ENCODE results near the gene SPIN2A. TPM values are rescaled to one million over a fixed set of nuclear protein-coding genes. Genes with fewer than 3 reads are reported as not detected.
"Not testable (repeated sequence)": the region's sequence is repeated elsewhere in the genome, so short reads cannot be mapped to it uniquely, and the experiment has no call there.

Gene SPIN2A
- total RNA-seq (2014; rRNA removed) (0.17 and 0.44 TPM in 2 replicates), Bru-seq, nascent RNA (not detected), BruChase-seq, experiment 1, labeled RNA remaining after a 6-hour chase (not detected), BruChase-seq, experiment 2, labeled RNA remaining after a 2-hour chase (not detected)
- long read RNA-seq, partial matches to known transcripts, result 0 of 1 reads
- long read RNA-seq, other reads (novel, unspliced or antisense), result 0 of 1 reads

DNA sequence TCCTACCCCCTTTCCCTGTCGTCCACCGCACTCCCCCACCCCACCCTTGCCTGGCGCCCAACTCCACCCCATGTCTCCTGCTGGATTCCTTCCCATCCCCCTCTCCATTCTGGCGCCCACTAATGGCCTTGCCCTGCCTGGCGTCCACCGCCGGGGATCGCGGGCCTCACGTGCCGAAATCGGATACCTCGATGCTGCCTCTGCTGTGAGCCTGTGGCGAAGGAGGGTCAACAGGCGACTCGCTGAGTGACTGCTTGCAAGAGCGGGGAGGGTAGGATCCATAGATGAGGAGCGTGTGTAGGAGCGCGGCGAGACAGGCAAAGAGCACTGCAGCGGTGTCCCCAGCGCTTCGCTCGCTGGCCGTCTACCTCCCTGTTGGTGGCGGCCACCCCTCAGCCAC, at the start of gene SPIN2A:
Gene SPIN2A (minus strand): TSS at position 325 of the 400 bp plus-strand sequence. CDS start 800 bp downstream, outside the sequence.
- DNase-seq; H3K27me3 ChIP-seq (ENCODE audit: low read length); H3K9ac ChIP-seq (ENCODE audit: low read length); H3K4me2 ChIP-seq (ENCODE audit: low read length); POLR2A ChIA-PET (ENCODE audit: unreplicated experiment); H4K20me1 ChIP-seq (ENCODE audit: low read length); H3F3A ChIP-seq (ENCODE audit: low read length, unreplicated experiment); H3K4me3 ChIP-seq (ENCODE audit: low read length); H3K9me2 ChIP-seq (replicated peaks; ENCODE audit: low read length); ATAC-seq; H3K9me3 ChIP-seq (ENCODE audit: low read length); H3K79me2 ChIP-seq (ENCODE audit: low read length); BruUV-seq (replicated peaks); H2AFZ ChIP-seq (ENCODE audit: low read length); H3K27ac ChIP-seq (ENCODE audit: low read length); intact Hi-C loops (cut with micrococcal nuclease); H3K36me3 ChIP-seq (ENCODE audit: low read depth, low read length); CTCF ChIA-PET: not testable (repeated sequence)
- H3K4me1 ChIP-seq (ENCODE audit: insufficient read depth, low read length), result peaks cover 16% of the 10 kb centered on the region

DNA sequence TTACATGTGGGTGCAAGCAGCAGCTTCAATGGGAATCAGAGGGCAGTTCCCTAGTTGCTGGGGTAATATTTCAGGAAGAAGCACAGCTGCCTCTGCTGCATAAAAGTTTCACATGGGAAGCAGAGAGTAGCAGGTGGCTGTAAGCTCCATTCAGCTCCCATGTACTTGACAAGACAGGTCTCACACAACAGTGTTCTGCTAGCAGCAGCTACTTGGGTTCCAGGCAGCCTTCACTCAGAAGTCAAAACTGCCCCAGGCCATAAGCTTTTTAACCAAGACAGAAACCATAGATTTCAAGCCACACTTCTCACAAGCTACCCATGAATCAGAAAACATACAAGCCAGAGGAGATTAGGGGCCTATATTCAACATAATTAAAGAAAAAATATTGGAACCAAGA, 41.4 kb upstream of the SPIN2A start:
- no peaks in the 10 kb centered on the region for H3K9me2 ChIP-seq (replicated peaks; ENCODE audit: low read length)
- H4K20me1 ChIP-seq (ENCODE audit: low read length), result no peaks in the 10 kb centered on the region
- no peaks in the 10 kb centered on the region for H3K4me1 ChIP-seq (ENCODE audit: insufficient read depth, low read length)
- intact Hi-C loops (cut with micrococcal nuclease), result no loop called here
- no peaks in the 10 kb centered on the region for H3F3A ChIP-seq (ENCODE audit: low read length, unreplicated experiment)
- no peaks in the 10 kb centered on the region for H3K79me2 ChIP-seq (ENCODE audit: low read length)
- BruUV-seq (replicated peaks), result no TSS peak
- no peak overlapping the region for H3K9ac ChIP-seq (ENCODE audit: low read length)
- H3K4me2 ChIP-seq (ENCODE audit: low read length), result no peak overlapping the region
- no peaks in the 10 kb centered on the region for H3K9me3 ChIP-seq (ENCODE audit: low read length)
- ChIA-PET POLR2A (ENCODE audit: unreplicated experiment) (no interaction called here), CTCF (no interaction called here)
- no peaks in the 10 kb centered on the region for H3K27me3 ChIP-seq (ENCODE audit: low read length)
- no peak for DNase-seq
- ATAC-seq, result no peak
- no peak overlapping the region for H3K27ac ChIP-seq (ENCODE audit: low read length)
- H2AFZ ChIP-seq (ENCODE audit: low read length), result no peak overlapping the region
- H3K4me3 ChIP-seq (ENCODE audit: low read length), result no peak overlapping the region
- H3K36me3 ChIP-seq (ENCODE audit: low read depth, low read length), result no peaks in the 10 kb centered on the region
- TF ChIP-seq EZH2phosphoT487 (IDR thresholded peaks at IDR 0.05; ENCODE audit: borderline replicate concordance, low read length) (no peak), EZH2 (IDR thresholded peaks at IDR 0.05; ENCODE audit: low read length, unreplicated experiment) (no peak)
- TF ChIP-seq, protein P1, sequence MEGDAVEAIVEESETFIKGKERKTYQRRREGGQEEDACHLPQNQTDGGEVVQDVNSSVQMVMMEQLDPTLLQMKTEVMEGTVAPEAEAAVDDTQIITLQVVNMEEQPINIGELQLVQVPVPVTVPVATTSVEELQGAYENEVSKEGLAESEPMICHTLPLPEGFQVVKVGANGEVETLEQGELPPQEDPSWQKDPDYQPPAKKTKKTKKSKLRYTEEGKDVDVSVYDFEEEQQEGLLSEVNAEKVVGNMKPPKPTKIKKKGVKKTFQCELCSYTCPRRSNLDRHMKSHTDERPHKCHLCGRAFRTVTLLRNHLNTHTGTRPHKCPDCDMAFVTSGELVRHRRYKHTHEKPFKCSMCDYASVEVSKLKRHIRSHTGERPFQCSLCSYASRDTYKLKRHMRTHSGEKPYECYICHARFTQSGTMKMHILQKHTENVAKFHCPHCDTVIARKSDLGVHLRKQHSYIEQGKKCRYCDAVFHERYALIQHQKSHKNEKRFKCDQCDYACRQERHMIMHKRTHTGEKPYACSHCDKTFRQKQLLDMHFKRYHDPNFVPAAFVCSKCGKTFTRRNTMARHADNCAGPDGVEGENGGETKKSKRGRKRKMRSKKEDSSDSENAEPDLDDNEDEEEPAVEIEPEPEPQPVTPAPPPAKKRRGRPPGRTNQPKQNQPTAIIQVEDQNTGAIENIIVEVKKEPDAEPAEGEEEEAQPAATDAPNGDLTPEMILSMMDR (conservative IDR thresholded peaks at IDR 0.05; ENCODE audit: low read depth, low read length), result no peak

DNA sequence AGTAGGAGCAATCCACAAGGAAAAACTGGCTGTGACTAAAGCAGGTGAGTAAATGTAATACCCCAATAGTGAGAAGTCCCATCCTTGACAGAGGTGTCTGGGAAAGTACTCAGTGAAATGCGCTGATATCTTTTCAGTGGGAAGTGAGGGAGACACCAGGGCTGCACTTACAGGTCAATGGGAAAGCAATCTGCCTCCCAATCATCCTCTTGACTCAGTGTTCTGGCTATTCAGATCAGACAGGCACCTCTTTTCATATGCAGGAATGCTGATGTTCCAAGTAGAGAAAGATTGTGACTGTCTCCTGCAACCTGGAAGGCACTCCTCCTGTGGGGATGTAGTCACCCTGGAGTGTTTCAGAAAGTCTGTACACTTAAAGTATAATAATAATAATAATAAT, 39.9 kb upstream of the SPIN2A start:
- Histone ChIP-seq H2AFZ (ENCODE audit: low read length) (no peak overlapping the region), H3K9me3 (ENCODE audit: low read length) (no peaks in the 10 kb centered on the region), H3F3A (ENCODE audit: low read length, unreplicated experiment) (no peaks in the 10 kb centered on the region), H3K9ac (ENCODE audit: low read length) (no peak overlapping the region), H3K4me3 (ENCODE audit: low read length) (no peak overlapping the region), H3K27ac (ENCODE audit: low read length) (no peak overlapping the region), H3K79me2 (ENCODE audit: low read length) (no peaks in the 10 kb centered on the region), H3K36me3 (ENCODE audit: low read depth, low read length) (no peaks in the 10 kb centered on the region), H3K4me2 (ENCODE audit: low read length) (no peak overlapping the region), H3K4me1 (ENCODE audit: insufficient read depth, low read length) (no peaks in the 10 kb centered on the region), H3K27me3 (ENCODE audit: low read length) (no peaks in the 10 kb centered on the region), H3K9me2 (replicated peaks; ENCODE audit: low read length) (no peaks in the 10 kb centered on the region), H4K20me1 (ENCODE audit: low read length) (no peaks in the 10 kb centered on the region)
- CTCF ChIA-PET, result no interaction called here
- ATAC-seq (no peak), DNase-seq (no peak)
- BruUV-seq (replicated peaks), result no TSS peak
- no peak for TF ChIP-seq EZH2 (IDR thresholded peaks at IDR 0.05; ENCODE audit: low read length, unreplicated experiment)
- no peak for TF ChIP-seq EZH2phosphoT487 (IDR thresholded peaks at IDR 0.05; ENCODE audit: borderline replicate concordance, low read length)
- TF ChIP-seq, protein P1 (conservative IDR thresholded peaks at IDR 0.05; ENCODE audit: low read depth, low read length), result no peak
- intact Hi-C loops (cut with micrococcal nuclease), result no loop called here
- POLR2A ChIA-PET (ENCODE audit: unreplicated experiment), result no interaction called here
